B cell (primary cell): ENCODE results near the gene SLC38A1.

Source experiments
- EZH2 ChIP-seq: IDR thresholded peaks from 2 replicates; pipeline ENCODE4 v1.6.1; 2012; ENCODE audit warnings: borderline replicate concordance, low read depth, mild to moderate bottlenecking, moderate library complexity, low read length; ENCODE audit not compliant: insufficient read depth, poor library complexity, severe bottlenecking
- TF ChIP-seq, protein P1 (sequence below): fragments of 200-600 bp; IDR thresholded peaks from one replicate; pipeline ENCODE4 v1.8.0; 2022; ENCODE audit warnings: antibody characterized with exemption, mild to moderate bottlenecking

GRCh38 chr12:46224386-46224785 lies 44.5 kb downstream of the SLC38A1 start:
- TF ChIP-seq, protein P1, sequence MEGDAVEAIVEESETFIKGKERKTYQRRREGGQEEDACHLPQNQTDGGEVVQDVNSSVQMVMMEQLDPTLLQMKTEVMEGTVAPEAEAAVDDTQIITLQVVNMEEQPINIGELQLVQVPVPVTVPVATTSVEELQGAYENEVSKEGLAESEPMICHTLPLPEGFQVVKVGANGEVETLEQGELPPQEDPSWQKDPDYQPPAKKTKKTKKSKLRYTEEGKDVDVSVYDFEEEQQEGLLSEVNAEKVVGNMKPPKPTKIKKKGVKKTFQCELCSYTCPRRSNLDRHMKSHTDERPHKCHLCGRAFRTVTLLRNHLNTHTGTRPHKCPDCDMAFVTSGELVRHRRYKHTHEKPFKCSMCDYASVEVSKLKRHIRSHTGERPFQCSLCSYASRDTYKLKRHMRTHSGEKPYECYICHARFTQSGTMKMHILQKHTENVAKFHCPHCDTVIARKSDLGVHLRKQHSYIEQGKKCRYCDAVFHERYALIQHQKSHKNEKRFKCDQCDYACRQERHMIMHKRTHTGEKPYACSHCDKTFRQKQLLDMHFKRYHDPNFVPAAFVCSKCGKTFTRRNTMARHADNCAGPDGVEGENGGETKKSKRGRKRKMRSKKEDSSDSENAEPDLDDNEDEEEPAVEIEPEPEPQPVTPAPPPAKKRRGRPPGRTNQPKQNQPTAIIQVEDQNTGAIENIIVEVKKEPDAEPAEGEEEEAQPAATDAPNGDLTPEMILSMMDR: no peak
- TF ChIP-seq EZH2: no peak
